GM12875 (cell line): Measurements from ENCODE around the gene CBARP.

Source experiments
- H3K4me3 ChIP-seq: one replicate; pipeline ENCODE4 v1.5.1; 2011; ENCODE audit warnings: low read depth, low read length, control low read depth
- TF ChIP-seq, protein P1 (sequence below): IDR thresholded peaks from 2 replicates; pipeline ENCODE4 v1.5.1; 2011; ENCODE audit warnings: low read depth, mild to moderate bottlenecking, control low read depth, inconsistent platforms, low read length, moderate library complexity, borderline replicate concordance; ENCODE audit not compliant: insufficient read depth

Gene CBARP, protein sequence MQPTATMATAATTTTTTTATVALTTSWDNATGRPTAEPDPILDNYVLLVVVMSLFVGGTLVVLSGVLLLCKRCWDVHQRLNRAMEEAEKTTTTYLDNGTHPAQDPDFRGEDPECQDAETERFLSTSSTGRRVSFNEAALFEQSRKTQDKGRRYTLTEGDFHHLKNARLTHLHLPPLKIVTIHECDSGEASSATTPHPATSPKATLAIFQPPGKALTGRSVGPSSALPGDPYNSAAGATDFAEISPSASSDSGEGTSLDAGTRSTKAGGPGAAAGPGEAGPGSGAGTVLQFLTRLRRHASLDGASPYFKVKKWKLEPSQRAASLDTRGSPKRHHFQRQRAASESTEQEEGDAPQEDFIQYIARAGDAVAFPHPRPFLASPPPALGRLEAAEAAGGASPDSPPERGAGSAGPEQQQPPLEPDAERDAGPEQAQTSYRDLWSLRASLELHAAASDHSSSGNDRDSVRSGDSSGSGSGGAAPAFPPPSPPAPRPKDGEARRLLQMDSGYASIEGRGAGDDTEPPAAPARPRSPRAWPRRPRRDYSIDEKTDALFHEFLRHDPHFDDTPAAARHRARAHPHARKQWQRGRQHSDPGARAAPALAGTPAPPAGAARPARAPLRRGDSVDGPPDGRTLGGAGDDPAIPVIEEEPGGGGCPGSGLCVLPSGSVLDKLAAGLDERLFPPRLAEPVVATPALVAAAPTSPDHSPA

DNA sequence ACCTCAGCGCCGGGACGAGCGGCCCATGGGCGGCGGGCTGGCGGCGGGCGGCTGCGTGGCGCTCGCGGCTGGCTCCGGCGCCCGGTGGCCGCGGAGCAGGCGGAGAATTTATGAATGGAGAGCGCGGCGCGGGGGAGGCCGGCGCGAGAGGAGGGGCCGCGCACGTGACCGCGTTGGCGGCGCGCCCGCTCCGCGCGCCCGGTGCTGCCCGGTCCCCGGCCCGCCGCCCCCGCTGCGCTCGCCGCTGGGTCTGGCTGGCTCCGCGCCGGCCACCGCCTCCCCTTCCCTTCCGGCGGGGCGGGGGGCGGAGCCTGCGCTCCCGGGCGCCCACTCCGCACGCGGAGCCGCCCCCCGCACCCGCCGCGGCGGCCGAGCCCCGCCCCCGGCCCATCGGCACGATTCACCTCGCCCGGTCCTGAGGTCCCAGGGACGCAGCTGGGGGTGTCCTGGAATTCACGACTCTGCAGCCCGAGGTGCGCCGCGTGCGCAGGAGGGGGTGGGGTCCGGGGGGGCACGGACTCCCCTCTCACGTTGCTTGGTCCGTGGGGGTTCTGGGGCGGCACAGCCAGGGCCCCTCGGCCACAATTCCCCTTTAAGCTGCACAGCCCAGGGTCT, at the start of gene CBARP:
Gene CBARP, minus strand, starts transcription at position 252 of the 615 bp plus-strand sequence. CDS start 1,905 bp downstream, outside the sequence.
- H3K4me3 ChIP-seq: peak within 1 kb of the TSS; percentile 41
- TF ChIP-seq, protein P1, sequence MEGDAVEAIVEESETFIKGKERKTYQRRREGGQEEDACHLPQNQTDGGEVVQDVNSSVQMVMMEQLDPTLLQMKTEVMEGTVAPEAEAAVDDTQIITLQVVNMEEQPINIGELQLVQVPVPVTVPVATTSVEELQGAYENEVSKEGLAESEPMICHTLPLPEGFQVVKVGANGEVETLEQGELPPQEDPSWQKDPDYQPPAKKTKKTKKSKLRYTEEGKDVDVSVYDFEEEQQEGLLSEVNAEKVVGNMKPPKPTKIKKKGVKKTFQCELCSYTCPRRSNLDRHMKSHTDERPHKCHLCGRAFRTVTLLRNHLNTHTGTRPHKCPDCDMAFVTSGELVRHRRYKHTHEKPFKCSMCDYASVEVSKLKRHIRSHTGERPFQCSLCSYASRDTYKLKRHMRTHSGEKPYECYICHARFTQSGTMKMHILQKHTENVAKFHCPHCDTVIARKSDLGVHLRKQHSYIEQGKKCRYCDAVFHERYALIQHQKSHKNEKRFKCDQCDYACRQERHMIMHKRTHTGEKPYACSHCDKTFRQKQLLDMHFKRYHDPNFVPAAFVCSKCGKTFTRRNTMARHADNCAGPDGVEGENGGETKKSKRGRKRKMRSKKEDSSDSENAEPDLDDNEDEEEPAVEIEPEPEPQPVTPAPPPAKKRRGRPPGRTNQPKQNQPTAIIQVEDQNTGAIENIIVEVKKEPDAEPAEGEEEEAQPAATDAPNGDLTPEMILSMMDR: no peak

DNA sequence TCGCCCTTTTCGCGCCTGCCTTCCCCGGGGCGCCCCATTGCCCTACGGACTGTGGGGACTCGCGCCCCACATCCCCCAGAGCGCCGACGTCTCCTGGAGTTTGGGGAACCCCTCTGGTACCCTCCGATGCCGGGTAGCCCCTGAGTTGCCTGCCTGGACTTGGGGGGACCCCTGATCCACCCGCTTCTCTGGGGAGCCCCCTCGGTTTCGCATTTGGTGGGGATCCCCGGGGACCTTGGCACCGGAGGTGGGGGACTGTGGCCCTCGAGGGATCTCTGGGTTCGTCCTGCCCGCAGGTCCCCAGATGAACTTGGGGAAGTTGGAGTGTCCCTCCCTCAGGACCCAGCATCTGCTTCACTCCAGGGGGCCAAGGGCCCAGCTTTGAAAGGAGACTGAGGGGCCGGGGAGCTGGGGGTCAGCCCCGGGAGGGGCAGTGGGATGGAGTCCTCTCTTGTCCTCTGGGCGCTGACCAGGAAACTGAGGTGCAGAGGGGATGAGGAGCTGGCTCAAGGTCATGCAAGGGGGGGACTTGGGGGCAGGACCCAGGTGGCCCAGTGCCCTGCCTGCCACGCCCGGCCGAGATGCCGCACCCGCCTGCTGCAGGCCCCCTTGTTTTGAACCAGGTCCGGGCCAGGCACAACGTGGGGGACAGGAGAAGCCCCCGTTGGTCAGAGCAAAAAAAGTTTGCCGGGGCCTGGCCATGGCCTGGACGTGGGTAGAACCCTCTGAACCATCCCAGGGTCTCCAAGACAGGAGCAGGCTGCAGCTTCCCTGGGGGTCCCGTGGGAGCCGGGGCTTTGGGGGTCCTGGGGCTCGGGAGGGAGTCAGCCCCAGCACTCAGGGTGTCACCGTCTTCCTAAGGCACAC, 48.9 kb upstream of the CBARP start:
- TF ChIP-seq, protein P1: no peak
- no peak overlapping the region for H3K4me3 ChIP-seq

DNA sequence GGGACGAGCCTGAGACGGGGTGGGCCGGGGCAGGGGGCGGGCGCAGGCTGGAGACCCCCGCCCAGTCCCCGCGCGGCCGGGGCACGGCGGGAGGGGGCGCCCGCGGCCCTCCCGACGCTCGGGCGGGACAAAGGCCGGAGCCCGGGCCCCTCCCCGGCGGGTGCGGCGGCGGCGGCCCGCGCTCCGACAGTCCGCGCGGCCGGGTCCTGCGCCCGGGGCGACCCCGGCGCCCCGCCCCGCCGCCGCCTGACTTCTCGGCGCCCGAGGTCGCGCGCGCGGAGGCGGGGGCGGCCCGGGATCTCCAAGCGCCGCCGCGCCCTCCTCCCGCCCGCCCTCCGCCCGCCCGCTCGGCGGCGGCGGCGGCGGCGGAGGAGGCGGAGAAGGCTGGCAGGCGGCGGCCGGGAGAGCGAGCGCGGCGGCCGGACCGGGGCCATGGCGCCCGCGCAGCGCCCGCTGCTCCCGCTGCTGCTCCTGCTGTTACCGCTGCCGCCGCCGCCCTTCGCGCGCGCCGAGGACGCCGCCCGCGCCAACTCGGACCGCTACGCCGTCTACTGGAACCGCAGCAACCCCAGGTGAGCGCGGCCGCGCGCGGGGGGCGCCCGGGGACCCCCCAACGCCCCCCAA, 48.0 kb upstream of the CBARP start, which contains the start of gene EFNA2:
Gene EFNA2, plus strand, starts transcription at position 137 of the 624 bp plus-strand sequence. Its CDS starts 296 bp downstream, at position 433.
- TF ChIP-seq, protein P1: no peak
- no peak within 1 kb of the TSS for H3K4me3 ChIP-seq

DNA sequence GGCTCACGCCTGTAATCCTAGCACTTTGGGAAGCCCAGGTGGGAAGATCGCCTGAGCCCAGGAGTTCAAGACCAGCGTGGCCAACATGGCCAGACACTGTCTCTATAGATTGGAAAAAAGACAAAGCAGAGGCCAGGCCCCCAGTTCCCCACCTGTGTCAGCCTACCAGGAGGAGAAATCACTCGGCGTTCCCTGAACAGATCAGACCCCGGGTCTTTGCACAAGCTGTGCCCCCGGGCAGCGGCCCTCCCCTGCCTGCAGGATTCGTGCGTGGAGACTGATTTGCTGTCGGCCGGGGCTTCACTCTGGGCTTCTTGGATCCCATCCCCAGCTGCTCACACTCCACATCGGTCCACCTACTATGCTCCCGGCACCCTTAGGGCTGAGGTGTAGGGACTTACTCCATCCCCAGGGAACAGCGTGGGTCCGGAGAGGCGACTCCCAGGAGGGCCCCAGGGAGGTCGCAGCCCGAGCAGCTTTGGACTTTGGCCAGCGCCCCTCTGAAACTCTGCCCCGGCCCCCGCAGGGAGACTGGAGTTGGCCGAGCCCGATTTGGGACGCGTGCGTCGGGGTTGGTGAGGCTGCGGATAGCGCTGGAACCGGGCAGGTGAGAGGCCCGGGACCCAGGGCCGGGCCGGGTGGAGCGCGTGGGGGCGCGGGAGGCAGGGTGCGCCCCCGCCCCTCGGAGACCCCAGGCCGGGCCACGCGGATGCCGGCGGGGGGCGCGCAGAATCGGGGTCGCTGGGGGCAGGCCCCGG, 47.4 kb upstream of the CBARP start:
- no peak overlapping the region for H3K4me3 ChIP-seq
- TF ChIP-seq, protein P1: no peak

DNA sequence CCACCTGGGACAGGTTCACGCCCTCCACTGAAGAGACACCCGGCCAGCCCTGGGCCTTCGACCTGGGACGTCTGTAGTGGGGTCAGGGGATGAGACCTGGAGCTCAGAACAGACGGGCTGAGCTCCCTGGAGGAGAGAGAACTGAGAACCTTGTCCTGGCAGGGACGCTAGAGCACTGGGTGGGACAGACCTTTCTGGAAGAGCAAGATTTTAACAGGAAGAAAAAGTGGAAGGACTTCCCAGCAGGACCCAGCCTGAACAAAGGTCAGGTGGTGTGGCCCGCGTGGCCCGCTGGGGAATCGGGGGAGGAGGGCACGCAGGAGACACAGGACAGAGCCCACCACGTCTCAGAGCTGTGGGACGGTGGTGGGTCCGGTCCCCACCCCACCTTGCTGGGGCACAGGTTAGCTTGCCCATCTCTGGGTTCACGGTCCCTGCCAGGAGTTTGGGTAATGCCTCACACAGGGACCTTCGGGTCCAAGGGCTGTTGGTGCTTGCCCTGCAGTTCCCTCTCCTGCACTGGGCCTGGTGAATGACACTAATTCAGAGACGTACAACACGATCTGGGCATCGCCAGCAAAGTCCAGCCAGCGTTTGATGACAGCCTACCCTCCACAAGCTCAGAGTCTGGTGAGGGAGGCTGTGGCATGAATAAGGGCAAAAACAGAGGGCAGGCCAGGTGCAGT, 46.6 kb upstream of the CBARP start:
- TF ChIP-seq, protein P1: no peak
- H3K4me3 ChIP-seq: no peak overlapping the region
